ENCODE data around the gene HRK.
A peak's percentile ranks its signal among the peaks of the same experiment; 100 is the strongest.

Gene HRK

GRCh38 chr12:116813271-116814041 is 67.8 kb downstream of the HRK start:
- peak; percentile 7 for DNase-seq

DNA sequence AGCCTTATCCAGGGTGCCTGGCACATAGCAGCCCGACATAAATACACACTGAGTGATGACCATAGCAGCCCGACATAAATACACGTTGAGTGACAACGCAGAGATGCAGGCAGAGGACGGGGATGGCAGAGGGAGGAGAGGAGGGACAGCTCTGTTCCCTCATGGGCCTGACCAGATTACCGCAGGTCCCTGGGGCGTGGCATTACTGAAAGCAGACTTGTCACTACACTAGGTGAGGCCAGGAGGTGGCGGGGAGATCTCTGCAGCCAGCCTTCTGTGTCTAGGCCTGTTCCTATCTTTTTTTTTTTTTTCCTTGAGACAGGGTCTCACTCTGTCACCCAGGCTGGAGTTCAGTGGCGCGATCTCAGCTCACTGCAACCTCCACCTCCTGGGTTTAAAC is 69.0 kb downstream of the HRK start:
- no peak for DNase-seq

- DNase-seq, result no peak
These were observed 72.8 kb downstream of the HRK start for GRCh38 chr12:116808113-116809105.

- no peak for DNase-seq
These were observed 73.7 kb downstream of the HRK start for GRCh38 chr12:116807546-116807945.

DNA sequence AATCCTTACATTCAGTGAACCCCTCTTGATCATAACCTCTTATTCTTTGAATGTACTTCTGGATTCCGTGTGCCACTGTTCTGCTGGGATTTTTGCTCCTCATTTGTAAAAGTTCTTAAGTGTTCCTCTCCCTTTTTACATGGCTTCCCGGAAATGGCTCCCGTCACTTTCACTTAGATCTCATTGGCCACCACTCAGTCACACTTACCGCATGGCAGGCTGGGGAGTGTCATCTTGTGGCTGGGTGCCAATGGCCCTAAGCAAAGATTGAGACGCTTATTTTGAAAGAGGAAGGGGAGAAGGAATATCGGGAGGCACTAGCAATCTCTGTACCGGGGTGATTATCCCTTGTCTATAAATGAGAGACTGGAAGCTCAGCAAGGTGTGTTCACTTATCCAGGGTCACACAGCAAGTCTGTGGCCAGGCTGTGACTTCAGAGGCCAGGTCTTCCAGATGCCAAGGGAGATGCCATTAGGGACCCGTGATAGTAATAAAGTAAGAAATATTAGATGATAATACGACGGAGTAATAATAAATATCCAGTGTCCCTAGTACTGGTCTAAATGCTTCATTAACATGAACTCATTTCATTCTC is 74.3 kb downstream of the HRK start:
- DNase-seq, result no peak

Measured in DMS79 (cell line).